Endodermal cell (in vitro differentiated cells): ENCODE results near the gene HSF2BP. TPM values are rescaled to one million over a fixed set of nuclear protein-coding genes. Genes with fewer than 3 reads are reported as not detected.
"Not testable (repeated sequence)": the region's sequence is repeated elsewhere in the genome, so short reads cannot be mapped to it uniquely, and the experiment has no call there.

Experiments
- DNase-seq: peaks from one replicate; pipeline ENCODE4 v3.0.0-alpha.2; 2017
- H3K27ac ChIP-seq: 2 replicates; pipeline ENCODE4 v1.5.1; 2013; ENCODE audit warnings: mild to moderate bottlenecking, low read depth, low read length, moderate library complexity
- H3K27me3 ChIP-seq: 2 replicates; pipeline ENCODE4 v1.6.1; 2013; ENCODE audit warnings: mild to moderate bottlenecking, low read length, moderate library complexity; ENCODE audit not compliant: insufficient read depth, control insufficient read depth, poor library complexity, severe bottlenecking
- H3K36me3 ChIP-seq: 2 replicates; pipeline ENCODE4 v1.7.0; 2013; ENCODE audit warnings: mild to moderate bottlenecking, low read length, moderate library complexity; ENCODE audit not compliant: control insufficient read depth, insufficient read depth
- H3K4me1 ChIP-seq: one replicate; pipeline ENCODE4 v1.7.0; 2013; ENCODE audit warnings: low read length; ENCODE audit not compliant: control insufficient read depth, insufficient read depth
- H3K4me3 ChIP-seq: 2 replicates; pipeline ENCODE4 v1.5.1; 2013; ENCODE audit warnings: mild to moderate bottlenecking, low read length, moderate library complexity
- H3K9ac ChIP-seq: 2 replicates; pipeline ENCODE4 v1.6.1; 2013; ENCODE audit warnings: mild to moderate bottlenecking, low read length, moderate library complexity; ENCODE audit not compliant: poor library complexity, severe bottlenecking; ENCODE audit errors: extremely low read depth
- H3K9me3 ChIP-seq: 2 replicates; pipeline ENCODE4 v1.6.1; 2013; ENCODE audit warnings: mild to moderate bottlenecking, low read length, moderate library complexity; ENCODE audit not compliant: control insufficient read depth
- H3K27ac Mint-ChIP-seq: 2 replicates; pipeline ENCODE4 v1.8.0; 2020; ENCODE audit warnings: mixed read lengths
- H3K27me3 Mint-ChIP-seq: 2 replicates; pipeline ENCODE4 v1.8.0; 2021; ENCODE audit warnings: mild to moderate bottlenecking, mixed read lengths; ENCODE audit not compliant: insufficient read depth
- H3K36me3 Mint-ChIP-seq: 2 replicates; pipeline ENCODE4 v1.8.0; 2020; ENCODE audit warnings: low read depth, mixed read lengths
- H3K4me1 Mint-ChIP-seq: 2 replicates; pipeline ENCODE4 v1.8.0; 2020; ENCODE audit warnings: mixed read lengths
- H3K4me3 Mint-ChIP-seq: 2 replicates; pipeline ENCODE4 v1.8.0; 2020; ENCODE audit warnings: mild to moderate bottlenecking, moderate library complexity, mixed read lengths
- H3K9me3 Mint-ChIP-seq: 2 replicates; pipeline ENCODE4 v1.8.0; 2020; ENCODE audit warnings: mild to moderate bottlenecking, mixed read lengths
- CTCF ChIP-seq: fragments of 200-600 bp; sonication (generic); conservative IDR thresholded peaks from 2 replicates; pipeline ENCODE4 v1.5.0; 2021; ENCODE audit warnings: antibody characterized with exemption, mild to moderate bottlenecking
- WGBS, 2 experiments: methylation state at CpG; one replicate each; pipeline versions ENCODE4 v1.1.5 to v1.1.7; 2013; ENCODE audit warnings: missing lambda C conversion rate in 2 of 2, mixed read lengths in 1 of 2; ENCODE audit not compliant: insufficient coverage in 1 of 2, insufficient read length in 1 of 2; 5-methylcytosine and 5-hydroxymethylcytosine counted together
- total RNA-seq, 2 donors: library from RNA; stranded (reverse); fragmentation: NEBNext Ultra II Directional in 1 of 2; extraction: Animal tissue kit (Norgen Biotek cat#: 25700) in 1 of 2; gene quantifications; 2 replicates in 1 of 2; 3 replicates in 1 of 2; pipeline ENCODE4 v1.2.1, GENCODE V29; 2021

The HSF2BP gene
- total RNA-seq, 2 donors from 2014 or later = 1.7 to 1.9 TPM

- peaks cover 72% of the 10 kb centered on the region for H3K36me3 Mint-ChIP-seq
- H3K4me1 Mint-ChIP-seq = no peaks in the 10 kb centered on the region
Observed at GRCh38 chr21:43681650-43682049, 22.4 kb upstream of the HSF2BP start.

GRCh38 chr21:43680421-43680820, 21.1 kb upstream of the HSF2BP start:
- H3K27me3 Mint-ChIP-seq, H3K4me3 ChIP-seq, H3K27ac ChIP-seq, H3K27me3 ChIP-seq, H3K4me1 Mint-ChIP-seq, H3K9ac ChIP-seq, H3K4me3 Mint-ChIP-seq, H3K4me1 ChIP-seq, H3K9me3 Mint-ChIP-seq, H3K27ac Mint-ChIP-seq, H3K9me3 ChIP-seq, DNase-seq: not testable (repeated sequence)
- peaks cover 72% of the 10 kb centered on the region for H3K36me3 ChIP-seq
- H3K36me3 Mint-ChIP-seq = peaks cover 69% of the 10 kb centered on the region
- 81 to 82% methylated on average over 5 to 6 of the region's 6 CpGs for WGBS, 2 experiments

More at GRCh38 chr21:43681650-43682049, 22.4 kb upstream of the HSF2BP start:
- Histone ChIP-seq H3K4me3 (no peak overlapping the region), H3K9ac (no peak overlapping the region), H3K4me1 (no peaks in the 10 kb centered on the region), H3K9me3 (no peaks in the 10 kb centered on the region), H3K27ac (no peak overlapping the region), H3K36me3 (peaks cover 72% of the 10 kb centered on the region), H3K27me3 (no peaks in the 10 kb centered on the region)
- Mint-ChIP-seq H3K27ac (no peak overlapping the region), H3K27me3 (no peaks in the 10 kb centered on the region), H3K4me3 (no peak overlapping the region), H3K9me3 (no peaks in the 10 kb centered on the region)
- WGBS, 2 experiments = 97 to 98% methylated on average over 5 to 6 of the region's 6 CpGs
- no peak for DNase-seq
- no peak for TF ChIP-seq CTCF

- H3K4me1 Mint-ChIP-seq = no peaks in the 10 kb centered on the region
- no peak for TF ChIP-seq CTCF
- WGBS, 2 experiments = 97 to 99% methylated on average over 10 to 12 of the region's 12 CpGs
Observed at GRCh38 chr21:43679951-43680350, 20.7 kb upstream of the HSF2BP start.

GRCh38 chr21:43676391-43676790, 17.1 kb upstream of the HSF2BP start:
- H3K4me1 Mint-ChIP-seq = peaks cover 5% of the 10 kb centered on the region
- WGBS, 2 experiments = 95% methylated on average over 10 to 15 of the region's 15 CpGs
- H3K27me3 Mint-ChIP-seq = no peaks in the 10 kb centered on the region
- no peak overlapping the region for H3K4me3 ChIP-seq
- peak overlapping the region; percentile 7 for H3K27ac Mint-ChIP-seq
- TF ChIP-seq CTCF = no peak
- no peak for DNase-seq
- no peak overlapping the region for H3K27ac ChIP-seq
- no peaks in the 10 kb centered on the region for H3K9me3 Mint-ChIP-seq
- H3K4me1 ChIP-seq = peaks cover 4% of the 10 kb centered on the region
- H3K36me3 Mint-ChIP-seq = peaks cover 69% of the 10 kb centered on the region
- H3K9ac ChIP-seq = no peak overlapping the region
- no peaks in the 10 kb centered on the region for H3K27me3 ChIP-seq
- H3K4me3 Mint-ChIP-seq = no peak overlapping the region
- no peaks in the 10 kb centered on the region for H3K9me3 ChIP-seq
- peaks cover 73% of the 10 kb centered on the region for H3K36me3 ChIP-seq

More at GRCh38 chr21:43679951-43680350, 20.7 kb upstream of the HSF2BP start:
- peaks cover 72% of the 10 kb centered on the region for H3K36me3 ChIP-seq
- H3K4me1 ChIP-seq = no peaks in the 10 kb centered on the region
- no peak overlapping the region for H3K4me3 ChIP-seq
- H3K9ac ChIP-seq = no peak overlapping the region
- DNase-seq = no peak
- H3K27me3 ChIP-seq = no peaks in the 10 kb centered on the region
- Mint-ChIP-seq H3K4me3 (no peak overlapping the region), H3K36me3 (peaks cover 69% of the 10 kb centered on the region), H3K27me3 (no peaks in the 10 kb centered on the region), H3K27ac (peak overlapping the region; percentile 13), H3K9me3 (no peaks in the 10 kb centered on the region)
- H3K27ac ChIP-seq = no peak overlapping the region
- no peaks in the 10 kb centered on the region for H3K9me3 ChIP-seq
